ENCODE measurements around the gene HHIPL1.

HHIPL1 gene

GRCh38 chr14:99662846-99663245 is 17.9 kb downstream of the HHIPL1 start:
- DNase-seq = no peak

GRCh38 chr14:99663386-99664057 is 18.6 kb downstream of the HHIPL1 start:
- no peak for DNase-seq

- no peak for DNase-seq
Measured at GRCh38 chr14:99664058-99664936, 19.4 kb downstream of the HHIPL1 start.

GRCh38 chr14:99664937-99665273 is 20.0 kb downstream of the HHIPL1 start:
- DNase-seq = no peak

GRCh38 chr14:99666533-99666932 is 21.6 kb downstream of the HHIPL1 start:
- no peak for DNase-seq

- DNase-seq = no peak
Measured at GRCh38 chr14:99667045-99667444, 22.1 kb downstream of the HHIPL1 start.

- DNase-seq = peak; percentile 56 to 60
Measured at GRCh38 chr14:99667821-99668220, 22.9 kb downstream of the HHIPL1 start.

GRCh38 chr14:99668307-99669295 is 23.7 kb downstream of the HHIPL1 start:
- DNase-seq = no peak

- DNase-seq = no peak
Measured at GRCh38 chr14:99670361-99671234, 25.7 kb downstream of the HHIPL1 start.

- no peak for DNase-seq
Measured at GRCh38 chr14:99671235-99672224, 26.6 kb downstream of the HHIPL1 start.

- DNase-seq = peak; percentile 30
Measured at GRCh38 chr14:99672506-99673304, 27.8 kb downstream of the HHIPL1 start.

GRCh38 chr14:99673305-99674063 is 28.6 kb downstream of the HHIPL1 start:
- DNase-seq = no peak

GRCh38 chr14:99674064-99674650 is 29.2 kb downstream of the HHIPL1 start:
- DNase-seq = no peak

GRCh38 chr14:99674776-99675381 is 29.9 kb downstream of the HHIPL1 start:
- DNase-seq = no peak

GRCh38 chr14:99675382-99675835 is 30.5 kb downstream of the HHIPL1 start:
- no peak for DNase-seq

GRCh38 chr14:99675951-99676350 is 31.0 kb downstream of the HHIPL1 start:
- DNase-seq = no peak

- DNase-seq = no peak
Measured at GRCh38 chr14:99676657-99677056, 31.7 kb downstream of the HHIPL1 start.
